ENCODE data around the gene DNAH14.
"Not testable (repeated sequence)": the region's sequence is repeated elsewhere in the genome, so short reads cannot be mapped to it uniquely, and the experiment has no call there.

DNAH14 gene

DNA sequence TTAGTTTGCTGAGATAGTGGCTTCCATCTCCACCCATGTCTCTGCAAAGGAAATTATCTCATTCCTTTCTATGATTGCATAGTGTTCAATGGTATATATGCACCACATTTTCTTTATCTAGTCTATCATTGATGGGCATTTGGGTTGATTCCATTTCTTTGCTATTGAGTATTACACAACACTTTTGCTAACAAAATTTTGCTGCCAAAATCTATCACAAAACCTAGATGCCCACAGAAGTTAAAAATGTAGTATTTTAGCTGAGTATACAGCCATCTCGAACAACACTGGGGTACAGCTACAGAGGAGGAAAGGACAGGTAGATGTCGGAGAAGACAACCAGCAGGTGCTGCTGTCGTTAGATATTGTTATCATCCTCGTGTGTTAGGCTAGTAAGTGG lies 430.6 kb downstream of the DNAH14 start:
- no peak for DNase-seq

DNA sequence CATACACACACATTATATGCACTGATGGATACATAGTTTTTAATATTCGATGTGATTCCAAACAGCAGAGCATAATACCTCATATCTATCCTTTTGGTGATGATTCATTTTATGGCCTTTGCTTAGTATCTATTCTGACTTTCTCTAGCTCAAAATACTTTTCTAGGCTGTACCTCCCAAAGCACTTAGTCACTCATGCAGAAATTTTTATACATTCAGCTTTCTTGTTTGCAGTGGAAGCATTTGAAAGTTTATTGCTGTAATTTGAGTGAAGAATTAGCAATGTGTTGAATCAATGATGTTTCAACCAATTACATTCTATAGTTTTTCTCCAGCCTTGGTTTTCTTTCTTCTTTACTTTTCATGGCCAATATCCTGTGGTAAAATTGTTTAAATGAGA lies 431.7 kb downstream of the DNAH14 start:
- no peak for DNase-seq

DNA sequence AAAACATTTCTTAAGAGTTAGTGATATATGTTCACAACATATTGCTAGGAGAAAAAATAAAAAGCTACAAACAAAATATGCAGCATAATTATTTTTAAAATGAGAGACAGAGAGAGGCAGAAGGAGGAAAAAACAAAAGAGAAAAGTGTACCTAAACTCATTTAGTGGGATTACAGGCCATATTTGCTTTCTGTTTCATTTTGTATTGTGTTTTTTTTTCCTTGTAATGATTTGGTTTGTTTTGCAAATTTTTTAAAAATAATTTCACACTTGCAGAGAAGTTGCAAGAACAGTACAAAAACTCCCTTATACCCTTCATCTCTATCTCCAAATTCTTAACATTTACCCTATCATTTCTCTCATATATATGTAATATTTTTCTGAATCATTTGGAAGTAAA lies 433.3 kb downstream of the DNAH14 start:
- no peak for DNase-seq

DNA sequence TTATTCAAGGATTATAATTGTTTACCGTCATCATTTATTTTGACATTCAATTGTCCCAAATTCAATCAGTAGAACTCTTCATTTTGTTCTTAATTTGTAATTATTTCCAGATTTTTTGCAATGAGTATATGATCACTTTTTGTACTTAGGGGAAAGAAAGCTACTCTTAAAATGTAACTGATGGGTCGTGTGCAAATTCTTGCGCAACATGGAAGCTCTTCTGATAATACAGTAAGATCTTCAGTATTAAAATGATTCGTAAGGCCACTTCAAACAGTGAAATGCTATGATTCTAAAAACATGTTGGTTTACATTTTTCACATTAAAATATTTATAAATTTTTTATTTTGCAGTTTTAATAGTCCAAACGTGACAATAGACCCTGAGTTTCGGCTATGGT lies 435.0 kb downstream of the DNAH14 start:
- no peak for DNase-seq

DNA sequence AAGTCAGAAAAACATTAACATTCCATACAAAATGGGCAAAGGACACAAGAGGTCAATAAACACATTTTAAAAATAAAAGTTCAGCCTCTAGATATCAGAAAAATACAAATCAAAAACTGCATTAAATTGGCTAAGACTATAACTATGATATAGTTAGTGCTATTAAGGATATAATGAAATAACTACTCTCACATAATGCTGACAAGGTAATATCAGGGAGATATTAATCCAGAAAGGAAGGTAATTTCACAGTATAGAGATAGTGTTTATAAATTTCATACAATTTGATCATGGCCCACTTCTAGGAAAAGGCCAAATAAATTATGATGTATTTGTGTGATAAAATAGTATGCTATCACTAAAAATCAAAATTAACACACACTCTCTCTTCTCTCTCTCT lies 436.5 kb downstream of the DNAH14 start:
- no peak for DNase-seq

DNA sequence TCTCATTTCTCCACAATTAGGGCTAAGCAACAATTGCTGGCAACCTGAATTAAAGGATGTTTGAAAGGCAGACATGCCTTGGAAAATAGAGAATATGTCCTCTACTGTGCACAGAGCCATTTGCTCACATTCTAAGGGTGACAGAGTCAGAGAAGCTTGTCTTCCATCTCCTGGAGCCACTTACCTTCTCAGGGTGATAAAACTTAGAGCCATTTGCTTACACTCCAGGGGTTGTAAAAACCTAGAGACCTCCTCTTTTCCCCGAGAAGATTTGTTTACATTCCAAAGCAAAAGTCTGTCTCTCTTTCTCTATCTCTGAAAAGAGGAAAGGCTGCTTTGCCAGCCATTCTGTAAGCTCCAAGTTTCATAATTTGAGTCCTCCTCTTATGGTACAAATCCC lies 437.1 kb downstream of the DNAH14 start:
- DNase-seq: no peak

DNA sequence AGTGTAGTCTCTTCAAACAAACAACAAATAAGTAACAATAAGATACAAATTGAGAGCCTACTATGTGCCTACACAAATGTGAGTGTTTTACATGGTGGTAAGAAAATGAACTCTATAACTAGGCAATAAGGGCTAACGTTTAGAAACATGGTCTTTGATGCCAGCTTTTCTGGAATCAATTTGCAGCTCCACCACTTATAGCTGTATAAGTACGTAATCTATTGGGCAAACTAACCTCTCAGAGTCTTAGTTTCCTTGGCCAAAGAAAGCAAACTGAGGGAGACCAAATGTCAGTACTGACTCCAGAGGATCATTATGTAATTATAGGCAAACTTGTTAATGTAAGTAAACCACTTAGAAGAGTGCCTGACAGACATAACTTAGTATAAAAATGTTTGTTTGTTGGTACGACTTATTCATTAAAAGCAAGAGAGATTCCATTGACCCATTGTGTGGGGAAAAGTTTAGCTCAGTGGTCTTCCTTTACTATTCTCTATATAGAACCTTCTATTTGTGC lies 438.6 kb downstream of the DNAH14 start:
- no peak for DNase-seq

DNA sequence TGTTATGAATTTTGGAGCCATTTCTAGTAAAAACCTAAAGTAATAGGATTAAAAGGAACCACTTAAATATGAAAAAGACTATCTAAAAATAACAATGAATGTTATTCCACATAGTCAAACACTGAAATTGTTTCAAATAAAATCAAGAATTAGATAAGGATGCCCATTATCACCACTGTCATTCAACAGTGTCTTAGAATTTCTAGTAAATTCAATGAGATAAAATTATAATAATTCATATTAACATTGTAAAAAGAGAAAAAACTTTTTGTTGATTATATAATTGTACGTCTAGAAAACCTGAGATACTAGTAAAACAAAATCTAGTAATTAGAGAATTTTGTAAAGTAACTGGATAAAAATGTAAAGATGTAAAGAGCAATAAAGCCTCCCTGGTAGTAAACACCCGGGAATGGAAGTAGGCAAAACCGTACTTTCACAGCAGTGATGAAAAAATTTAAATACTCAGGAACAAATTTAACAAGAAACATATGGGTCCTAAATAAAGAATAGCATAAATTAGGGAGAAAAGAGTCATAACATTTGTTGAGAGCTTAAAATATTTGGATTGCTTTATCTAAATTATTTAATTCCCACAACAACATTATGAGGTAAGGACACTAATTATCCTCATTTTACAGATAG lies 442.0 kb downstream of the DNAH14 start:
- DNase-seq: no peak

DNA sequence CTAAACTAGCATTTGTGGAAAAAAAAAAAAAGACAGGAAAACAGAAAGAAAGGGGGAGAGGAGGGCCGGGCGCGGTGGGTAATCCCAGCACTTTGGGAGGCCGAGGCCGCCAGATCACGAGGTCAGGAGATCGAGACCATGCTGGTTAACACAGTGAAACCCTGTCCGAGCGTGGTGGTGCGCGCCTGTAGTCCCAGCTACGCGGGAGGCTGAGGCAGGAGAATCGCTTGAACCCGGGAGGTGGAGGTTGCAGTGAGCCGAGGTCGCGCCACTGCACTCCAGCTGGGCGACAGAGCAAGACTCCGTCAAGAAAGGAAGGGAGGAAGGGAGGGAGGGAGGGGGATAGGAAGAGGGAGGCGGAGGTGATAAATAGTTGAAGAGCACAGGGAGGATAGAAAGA lies 443.7 kb downstream of the DNAH14 start:
- DNase-seq: no peak

DNA sequence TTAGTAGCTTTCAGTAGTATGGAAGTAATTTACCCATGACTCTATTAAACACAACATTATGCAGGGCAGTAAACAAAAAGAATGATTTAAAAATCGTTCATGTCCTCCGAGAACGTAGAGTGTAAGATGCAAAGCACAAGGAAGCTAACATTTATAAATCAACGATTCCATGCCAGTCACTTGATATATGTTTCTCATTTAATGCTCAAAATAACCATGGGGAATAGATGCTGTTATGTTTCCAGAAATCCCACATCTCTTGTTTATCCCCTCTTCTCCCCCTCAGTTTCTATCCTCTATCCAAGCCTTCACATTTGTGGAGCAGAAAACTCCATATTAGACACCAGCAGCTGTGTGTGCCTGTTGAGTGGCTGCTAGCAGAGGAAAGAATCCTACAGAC lies 445.5 kb downstream of the DNAH14 start:
- DNase-seq: no peak

DNA sequence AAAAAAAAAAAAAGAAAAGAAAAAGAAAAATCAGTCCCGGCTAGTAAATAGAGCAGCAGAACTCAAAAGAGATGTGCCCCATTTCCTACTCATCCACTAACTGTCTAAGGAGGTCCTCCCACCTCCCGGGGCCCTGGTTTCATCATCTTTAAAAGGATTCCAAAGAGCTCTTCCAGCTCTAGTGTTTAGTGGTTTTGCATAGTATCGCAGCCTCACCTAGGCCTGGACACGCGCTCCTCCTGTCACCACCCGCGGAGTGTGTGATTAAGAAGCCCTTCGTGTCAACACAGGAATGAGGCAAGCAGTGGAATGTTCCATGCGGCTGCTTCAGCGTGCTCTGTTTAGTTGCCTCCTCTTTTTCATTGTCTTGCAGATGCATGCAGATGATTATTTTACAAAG lies 449.4 kb downstream of the DNAH14 start:
- DNase-seq: no peak

DNA sequence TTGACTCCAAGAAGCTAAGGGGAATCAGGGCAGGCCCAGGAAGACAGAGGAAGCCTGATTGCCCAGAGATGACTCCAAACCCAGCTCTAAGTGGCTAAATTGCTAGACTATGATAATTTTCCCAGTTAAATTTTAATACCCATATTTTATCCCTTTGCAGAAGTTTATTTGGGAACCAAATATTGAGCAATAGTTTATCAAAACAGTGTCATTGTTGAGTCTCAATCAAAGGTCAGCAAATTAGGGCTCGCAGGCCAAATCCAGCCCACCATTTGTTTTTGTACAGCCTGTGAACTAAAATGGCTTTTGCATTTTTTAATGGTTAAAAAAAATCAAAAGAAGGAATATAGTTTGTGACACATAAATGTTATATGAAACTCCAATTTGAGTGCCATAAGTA lies 451.2 kb downstream of the DNAH14 start:
- DNase-seq: no peak

DNA sequence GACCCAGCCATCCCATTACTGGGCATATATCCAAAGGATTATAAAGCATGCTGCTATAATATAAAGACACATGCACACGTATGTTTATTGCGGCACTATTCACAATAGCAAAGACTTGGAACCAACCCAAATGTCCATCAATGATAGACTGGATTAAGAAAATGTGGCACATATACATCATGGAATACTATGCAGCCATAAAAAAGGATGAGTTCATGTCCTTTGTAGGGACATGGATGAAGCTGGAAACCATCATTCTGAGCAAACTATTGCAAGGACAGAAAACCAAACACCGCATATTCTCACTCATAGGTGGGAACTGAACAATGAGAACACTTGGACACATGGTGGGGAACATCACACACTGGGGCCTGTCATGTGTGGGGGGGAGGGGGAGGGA lies 457.4 kb downstream of the DNAH14 start:
- not testable (repeated sequence) for DNase-seq

DNA sequence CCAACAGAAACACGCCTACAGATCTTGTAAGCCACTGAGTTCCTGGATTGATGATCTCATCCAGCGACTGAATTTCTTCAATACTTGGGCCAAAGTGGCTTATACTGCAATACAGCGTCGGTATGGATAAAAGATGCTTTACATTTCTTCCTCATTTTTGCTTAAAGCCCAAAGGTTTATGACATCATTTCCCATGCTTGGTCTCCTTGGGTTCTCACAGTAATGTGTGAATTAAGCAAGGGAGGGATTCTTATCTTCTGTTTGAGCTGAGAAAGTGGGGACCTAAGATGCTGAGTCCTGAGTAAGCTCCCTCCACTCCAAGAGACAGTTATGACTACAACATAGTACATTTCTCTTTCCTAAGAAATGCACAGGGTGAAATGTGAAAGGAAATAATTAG lies 458.9 kb downstream of the DNAH14 start:
- no peak for DNase-seq

DNA sequence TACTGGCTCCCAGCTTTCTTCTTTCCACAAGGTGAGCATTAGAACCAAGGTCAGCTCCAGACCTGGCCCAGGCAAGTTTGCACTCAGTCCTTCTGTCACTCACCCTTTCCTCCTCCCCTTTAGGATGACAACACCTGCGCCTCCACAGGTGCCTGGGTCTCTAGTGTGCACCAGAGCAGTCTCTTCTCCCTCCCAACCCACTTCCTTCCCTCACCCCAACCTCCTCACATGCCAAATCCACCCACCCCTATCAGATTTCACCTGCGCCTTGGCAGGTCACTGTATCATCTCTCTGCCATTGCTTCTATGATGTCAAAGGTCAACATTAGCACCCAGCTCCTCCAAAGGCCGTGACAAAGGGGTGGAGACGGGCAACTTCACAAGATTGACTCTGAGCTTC lies 460.4 kb downstream of the DNAH14 start:
- DNase-seq: no peak

DNA sequence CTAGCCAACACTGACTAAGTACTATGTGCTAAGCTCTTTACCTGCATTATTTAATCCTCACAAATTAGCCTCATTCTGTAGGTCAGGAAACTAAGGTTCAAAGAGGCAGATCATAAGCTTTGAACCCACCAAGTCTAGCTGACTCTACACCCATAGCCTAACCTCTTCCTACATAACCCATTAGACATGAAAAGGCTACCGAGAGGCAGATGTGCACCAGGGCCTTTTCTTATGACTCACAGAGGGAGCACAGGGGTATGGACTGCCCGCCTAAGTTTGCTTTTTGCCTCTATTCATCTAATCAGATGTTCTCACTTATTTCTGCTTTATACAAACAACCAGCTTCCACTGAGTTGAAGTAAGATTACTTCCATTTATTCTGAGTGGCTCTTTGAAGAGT lies 466.9 kb downstream of the DNAH14 start:
- no peak for DNase-seq

DNA sequence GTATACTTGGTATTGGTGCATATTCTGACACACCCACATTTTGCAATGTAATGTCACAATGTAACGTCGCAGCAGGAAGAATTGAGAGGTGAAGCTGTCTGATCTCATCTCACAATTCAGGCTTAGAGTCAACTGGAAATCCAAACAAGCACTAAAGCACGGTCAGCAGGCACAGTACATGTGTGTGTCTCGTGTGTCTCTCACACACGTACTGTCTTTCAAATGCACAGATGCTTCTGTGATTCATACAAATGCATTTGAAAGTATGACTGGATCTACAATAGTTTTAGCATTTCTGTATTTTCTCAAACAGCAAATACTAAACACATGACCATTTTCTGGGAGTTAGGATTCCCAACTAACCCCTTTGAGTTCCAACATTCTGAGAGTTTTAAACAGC lies 471.5 kb downstream of the DNAH14 start:
- no peak for DNase-seq

DNA sequence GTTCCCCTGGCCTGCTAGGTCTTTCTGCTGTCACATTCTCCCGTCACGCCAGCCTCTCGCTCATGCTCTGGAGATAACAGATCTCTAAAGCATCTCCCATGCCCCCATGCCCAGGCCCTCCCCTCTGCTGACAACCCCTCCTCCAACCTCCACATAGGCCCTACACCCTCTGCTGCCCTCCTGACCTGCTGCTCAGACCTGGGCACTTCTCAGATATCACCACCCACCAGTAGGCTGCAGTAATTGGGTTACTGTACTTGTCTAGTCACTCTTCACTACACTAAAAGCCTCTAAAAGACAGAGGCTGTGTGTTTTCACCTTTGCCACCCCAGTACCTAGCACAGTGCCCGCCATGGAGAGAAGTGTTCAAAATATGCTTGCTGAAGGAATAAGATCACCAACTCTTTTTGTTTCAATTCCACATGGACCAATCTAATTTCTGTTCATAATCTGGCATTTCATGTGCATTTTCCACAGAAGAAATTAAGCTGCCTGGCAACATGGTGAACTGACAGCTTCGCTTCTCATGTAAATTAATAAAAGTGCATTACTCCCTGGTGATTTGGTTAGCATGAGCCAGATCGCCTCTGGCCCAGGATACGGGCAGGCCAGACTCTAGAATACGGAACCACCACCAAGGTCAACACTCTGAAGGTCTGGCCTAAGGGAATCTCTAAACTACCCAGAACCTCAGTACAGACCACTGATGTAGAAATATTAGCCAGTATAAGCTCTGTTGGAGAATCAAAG lies 477.7 kb downstream of the DNAH14 start:
- DNase-seq: no peak

DNA sequence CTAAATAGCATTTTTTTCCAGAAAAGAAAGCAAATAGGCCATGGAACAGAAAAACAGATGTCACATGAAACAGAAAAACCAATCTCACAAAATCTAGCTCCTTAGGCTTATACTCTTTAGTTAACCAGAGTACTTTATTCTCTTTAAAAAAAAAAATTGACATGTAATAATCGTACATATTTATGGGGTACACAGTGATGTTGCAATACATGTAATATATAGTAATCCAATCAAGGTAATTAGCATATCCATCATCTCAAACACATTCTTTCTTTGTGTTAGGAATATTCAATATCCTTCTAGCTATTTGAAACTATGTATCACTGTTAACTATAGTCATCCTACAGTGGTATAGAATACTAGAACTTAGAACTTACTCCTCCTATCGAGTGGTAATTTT lies 478.3 kb downstream of the DNAH14 start:
- no peak for DNase-seq

DNA sequence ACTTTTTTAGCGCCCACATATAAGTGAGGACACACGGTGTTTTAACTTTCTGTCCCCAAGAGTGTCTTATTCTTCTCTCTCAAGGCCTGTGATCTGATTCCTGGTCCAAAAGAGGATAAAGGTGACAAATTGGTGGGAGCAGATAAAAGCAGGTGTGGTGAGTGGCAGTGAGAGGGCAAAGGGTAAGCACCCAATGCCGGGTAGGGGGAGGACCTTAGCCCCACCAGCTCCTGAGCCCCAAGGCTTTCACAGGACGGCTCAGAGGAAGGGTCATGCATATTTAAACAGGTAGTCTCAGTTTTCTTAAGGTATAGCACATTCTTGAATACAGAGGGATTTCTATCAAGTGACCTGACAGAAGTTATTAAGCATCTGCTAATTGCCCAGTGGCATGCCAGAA lies 478.8 kb downstream of the DNAH14 start:
- DNase-seq: no peak

DNA sequence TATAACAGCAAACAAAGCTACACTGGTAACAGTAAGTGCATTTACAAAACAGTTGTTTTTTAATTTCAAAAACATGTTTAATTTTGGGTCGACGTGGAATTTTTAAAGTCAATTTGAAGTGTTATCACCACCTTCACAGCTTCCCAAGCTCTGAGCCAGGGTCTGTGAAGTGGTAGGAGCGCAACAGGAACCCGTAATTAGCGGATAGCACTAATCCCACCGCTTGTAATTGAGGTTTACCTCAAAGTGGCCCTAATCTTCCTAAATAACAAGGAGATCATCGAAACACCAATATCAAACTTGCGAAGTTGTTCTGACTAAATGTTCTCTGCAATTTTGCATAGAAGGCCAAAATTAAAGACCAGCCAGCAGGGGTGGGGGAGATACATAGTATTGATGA lies 479.6 kb downstream of the DNAH14 start:
- DNase-seq: no peak

DNA sequence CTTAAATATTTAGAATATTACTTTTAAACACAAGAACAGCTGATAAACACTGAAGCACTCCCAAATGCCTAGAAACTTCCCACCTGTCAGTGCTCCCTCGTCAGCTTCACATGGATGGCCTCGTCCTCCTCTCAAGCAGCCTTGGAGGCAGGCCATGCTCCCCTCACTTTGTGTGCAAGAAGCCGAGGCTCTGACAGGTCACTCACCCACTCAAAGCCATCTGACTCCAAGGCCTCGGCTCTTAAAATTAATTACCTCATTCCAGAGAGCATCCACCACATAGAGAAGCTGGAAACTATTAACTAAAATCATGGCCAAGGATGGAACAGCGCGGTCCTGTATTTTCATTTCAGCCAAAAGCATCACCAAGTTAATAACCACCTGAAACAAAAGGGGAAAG lies 480.6 kb downstream of the DNAH14 start:
- DNase-seq: no peak

DNA sequence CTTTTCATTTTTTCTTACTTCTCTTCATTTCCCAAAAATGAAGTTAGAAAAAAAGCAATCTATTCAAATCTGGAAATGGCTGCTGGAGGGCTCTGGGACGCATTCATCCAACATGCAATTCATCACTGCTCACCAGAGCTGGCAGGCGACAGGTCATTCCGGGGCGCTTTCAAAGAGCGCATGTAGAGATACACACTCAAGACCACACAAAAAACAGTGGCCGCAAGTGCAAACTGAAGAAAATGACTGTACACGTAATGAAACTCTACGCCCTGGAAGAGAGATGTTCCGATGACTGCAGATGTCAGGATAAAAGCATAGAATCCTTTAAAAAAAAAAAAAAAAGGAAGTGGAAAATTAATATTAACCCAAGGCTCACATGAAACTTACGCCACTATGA lies 482.8 kb downstream of the DNAH14 start:
- no peak for DNase-seq

DNA sequence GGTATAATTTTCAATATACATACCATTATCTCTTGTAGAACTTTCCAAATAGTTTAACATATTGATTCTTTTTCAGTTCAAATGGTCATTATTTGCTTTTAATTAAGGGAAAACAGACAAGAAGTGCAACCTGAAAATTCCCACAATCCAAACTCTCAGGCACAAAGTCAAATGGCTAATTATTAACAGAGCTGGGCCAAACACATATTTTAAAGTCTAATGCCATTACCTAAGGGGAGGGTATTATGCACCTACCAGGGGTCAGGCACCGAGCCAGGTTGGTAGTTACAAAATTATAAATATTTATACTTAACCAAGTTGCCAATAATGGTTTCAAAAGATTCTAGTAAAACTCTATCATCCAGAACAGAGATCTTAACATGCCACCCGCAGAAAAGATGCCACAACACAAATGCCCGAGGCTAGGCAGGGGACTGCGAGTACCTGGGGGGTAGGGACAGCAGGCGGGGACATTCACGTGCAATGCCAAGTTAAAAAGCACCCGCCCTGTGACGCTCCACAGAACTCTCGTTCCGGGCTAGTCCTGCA lies 483.4 kb downstream of the DNAH14 start:
- DNase-seq: no peak
